H1 (cell line): ENCODE results near the gene GCFC2. TPM values are rescaled to one million over a fixed set of nuclear protein-coding genes. Genes with fewer than 3 reads are reported as not detected.

ENCODE experiments used
- CTCF ChIA-PET: fragments of 300-600 bp; sonication (Branson Sonifier 250); formaldehyde crosslinking; loops from one replicate; lab custom pipeline; 2021; ENCODE audit not compliant: partially characterized antibody; lab: Charles Lee
- POLR2A ChIA-PET: fragments of 300-600 bp; sonication (Branson Sonifier 250); formaldehyde crosslinking; loops from one replicate; lab custom pipeline; 2021; ENCODE audit warnings: inconsistent platforms; ENCODE audit not compliant: partially characterized antibody; lab: Charles Lee
- DNase-seq, 2 experiments: peaks; one replicate each; pipeline versions ENCODE4 v3.0.0 to v3.0.0-alpha.2; 2010 to 2022; ENCODE audit warnings: low spot score in 2 of 2, low read depth in 1 of 2, mixed read lengths in 1 of 2
- FAIRE-seq: peaks from 2 replicates; lab custom pipeline; 2011; peaks lifted over from hg19 to GRCh38; lab: Jason Lieb, UNC
- H2AFZ ChIP-seq: 2 replicates; pipeline ENCODE4 v1.8.1; 2012; ENCODE audit warnings: low read length, inconsistent platforms
- H2AK5ac ChIP-seq: 2 replicates; pipeline ENCODE4 v1.6.1; 2013; ENCODE audit warnings: low read depth, low read length
- H2BK120ac ChIP-seq: replicated peaks from 2 replicates; pipeline ENCODE3; 2013; ENCODE audit warnings: low read depth, low read length, inconsistent platforms
- H2BK12ac ChIP-seq: 2 replicates; pipeline ENCODE4 v1.6.1; 2013; ENCODE audit warnings: low read depth, low read length
- H2BK15ac ChIP-seq: 2 replicates; pipeline ENCODE4 v1.6.1; 2013; ENCODE audit warnings: low read length
- H2BK20ac ChIP-seq: 2 replicates; pipeline ENCODE4 v1.6.1; 2013; ENCODE audit warnings: low read length
- H2BK5ac ChIP-seq: 2 replicates; pipeline ENCODE4 v1.6.1; 2013; ENCODE audit warnings: low read depth, low read length
- H3K14ac ChIP-seq: 2 replicates; pipeline ENCODE4 v1.6.1; 2013; ENCODE audit warnings: inconsistent platforms; ENCODE audit not compliant: insufficient read length
- H3K18ac ChIP-seq: 2 replicates; pipeline ENCODE4 v1.6.1; 2013; ENCODE audit warnings: low read length; ENCODE audit errors: extremely low read depth
- H3K23ac ChIP-seq: 2 replicates; pipeline ENCODE4 v1.6.1; 2013; ENCODE audit warnings: inconsistent platforms; ENCODE audit not compliant: insufficient read length
- H3K23me2 ChIP-seq: 2 replicates; pipeline ENCODE4 v1.6.1; 2013; ENCODE audit warnings: low read depth, low read length
- H3K27ac ChIP-seq: 2 replicates; pipeline ENCODE4 v1.6.1; 2011; ENCODE audit warnings: low read depth, low read length, inconsistent platforms
- H3K27me3 ChIP-seq, 4 experiments: replicated peaks in 1 of 4; 1 replicate in 1 of 4; 2 replicates in 3 of 4; pipeline versions ENCODE4 v1.6.1 to v1.8.1; 2011 to 2013; ENCODE audit warnings: low read length in 3 of 4, mild to moderate bottlenecking in 3 of 4, inconsistent platforms in 2 of 4, mixed read lengths in 2 of 4, moderate library complexity in 1 of 4; ENCODE audit not compliant: control insufficient read depth in 3 of 4, insufficient read depth in 3 of 4; ENCODE audit errors: extremely low read depth in 1 of 4
- H3K36me3 ChIP-seq, 4 experiments: 2 replicates each; pipeline versions ENCODE4 v1.6.1 to v1.8.1; 2011 to 2013; ENCODE audit warnings: mild to moderate bottlenecking in 4 of 4, low read length in 3 of 4, moderate library complexity in 2 of 4, control low read depth in 1 of 4, inconsistent platforms in 1 of 4; ENCODE audit not compliant: insufficient read depth in 4 of 4, control insufficient read depth in 2 of 4
- H3K4ac ChIP-seq: replicated peaks from 2 replicates; pipeline ENCODE3; 2013; ENCODE audit warnings: low read length, low read depth, mixed read lengths, inconsistent platforms; ENCODE audit not compliant: insufficient read length
- H3K4me1 ChIP-seq, 4 experiments: replicated peaks in 1 of 4; 1 replicate in 1 of 4; 2 replicates in 3 of 4; pipeline versions ENCODE4 v1.6.1 to v1.8.1; 2011 to 2013; ENCODE audit warnings: low read length in 3 of 4, inconsistent platforms in 2 of 4, mixed read lengths in 1 of 4; ENCODE audit not compliant: insufficient read depth in 4 of 4, control insufficient read depth in 3 of 4
- H3K4me2 ChIP-seq, 2 experiments: 2 replicates each; pipeline versions ENCODE4 v1.6.1 to v1.8.1; 2011 to 2013; ENCODE audit warnings: low read depth in 2 of 2, low read length in 2 of 2, control low read depth in 1 of 2, inconsistent platforms in 1 of 2, mild to moderate bottlenecking in 1 of 2; ENCODE audit not compliant: insufficient read depth in 1 of 2
- H3K4me3 ChIP-seq, 4 experiments: fragments of 200-600, 300-600 bp in 1 of 4; sonication (generic), shearing (Covaris generic), sonication (Bioruptor Twin) in 1 of 4; 2 replicates each; pipeline versions ENCODE4 v1.5.1 to v1.8.1; 2011 to 2016; ENCODE audit warnings: low read length in 4 of 4, low read depth in 3 of 4, control low read depth in 2 of 4, inconsistent platforms in 2 of 4, mild to moderate bottlenecking in 2 of 4, mixed read lengths in 1 of 4, moderate library complexity in 1 of 4; ENCODE audit not compliant: insufficient read depth in 2 of 4; ENCODE audit errors: extremely low read depth in 1 of 4
- H3K56ac ChIP-seq: replicated peaks from 2 replicates; pipeline ENCODE3; 2013; ENCODE audit warnings: low read depth, mild to moderate bottlenecking, mixed read lengths, low read length, inconsistent platforms; ENCODE audit not compliant: insufficient read length
- H3K79me1 ChIP-seq: 2 replicates; pipeline ENCODE4 v1.6.1; 2013; ENCODE audit warnings: low read depth, low read length, control low read depth
- H3K79me2 ChIP-seq, 2 experiments: 2 replicates each; pipeline versions ENCODE4 v1.6.1 to v1.8.1; 2012 to 2013; ENCODE audit warnings: low read length in 2 of 2, mild to moderate bottlenecking in 2 of 2, inconsistent platforms in 1 of 2; ENCODE audit not compliant: insufficient read depth in 2 of 2, control insufficient read depth in 1 of 2
- H3K9ac ChIP-seq, 4 experiments: replicated peaks in 1 of 4; 1 replicate in 1 of 4; 2 replicates in 3 of 4; pipeline versions ENCODE4 v1.6.1 to v1.8.1; 2011 to 2013; ENCODE audit warnings: low read depth in 3 of 4, low read length in 3 of 4, control low read depth in 2 of 4, mild to moderate bottlenecking in 2 of 4, moderate library complexity in 2 of 4, inconsistent platforms in 1 of 4; ENCODE audit errors: extremely low read depth in 1 of 4
- H3K9me3 ChIP-seq, 2 experiments: 2 replicates each; pipeline versions ENCODE4 v1.6.1 to v1.8.1; 2012 to 2013; ENCODE audit warnings: mild to moderate bottlenecking in 2 of 2, moderate library complexity in 2 of 2, control low read depth in 1 of 2, inconsistent platforms in 1 of 2, low read depth in 1 of 2, low read length in 1 of 2, mixed read lengths in 1 of 2; ENCODE audit not compliant: insufficient read depth in 2 of 2
- H4K20me1 ChIP-seq, 2 experiments: replicated peaks in 1 of 2; 2 replicates each; pipeline versions ENCODE3 to v1.8.1; 2011 to 2013; ENCODE audit warnings: inconsistent platforms in 2 of 2, low read length in 2 of 2, mild to moderate bottlenecking in 1 of 2; ENCODE audit not compliant: insufficient read depth in 2 of 2, control insufficient read depth in 1 of 2
- H4K5ac ChIP-seq: 2 replicates; pipeline ENCODE4 v1.6.1; 2013; ENCODE audit warnings: low read length, low read depth, mixed read lengths, inconsistent platforms; ENCODE audit not compliant: insufficient read length
- H4K8ac ChIP-seq: 2 replicates; pipeline ENCODE4 v1.8.0; 2013; ENCODE audit warnings: mild to moderate bottlenecking, moderate library complexity, low read length, inconsistent platforms; ENCODE audit not compliant: insufficient read depth; ENCODE audit errors: extremely low read depth
- H4K91ac ChIP-seq: replicated peaks from 2 replicates; pipeline ENCODE3; 2013; ENCODE audit warnings: low read length, mixed read lengths, inconsistent platforms; ENCODE audit not compliant: insufficient read length
- ATF3 ChIP-seq: IDR thresholded peaks from 2 replicates; pipeline ENCODE4 v1.6.1; 2011; ENCODE audit warnings: low read depth, mild to moderate bottlenecking, low read length; ENCODE audit not compliant: insufficient read depth
- FOSL1 ChIP-seq: IDR thresholded peaks from 2 replicates; pipeline ENCODE4 v1.6.1; 2011; ENCODE audit warnings: mild to moderate bottlenecking, low read depth, low read length, moderate library complexity; ENCODE audit not compliant: insufficient read depth
- HDAC2 ChIP-seq, 2 experiments: fragments of 300-600 bp in 1 of 2; sonication (generic) in 1 of 2; IDR thresholded peaks; 2 replicates each; pipeline ENCODE4 v1.6.1; 2011 to 2012; ENCODE audit warnings: low read depth in 2 of 2, low read length in 2 of 2, mild to moderate bottlenecking in 2 of 2, moderate library complexity in 2 of 2, borderline replicate concordance in 1 of 2, inconsistent platforms in 1 of 2
- POU5F1 ChIP-seq: IDR thresholded peaks from 2 replicates; pipeline ENCODE4 v1.6.1; 2011; ENCODE audit warnings: low read depth, mild to moderate bottlenecking, low read length, moderate library complexity
- RBBP5 ChIP-seq: IDR thresholded peaks from 2 replicates; pipeline ENCODE4 v1.7.1; 2012; ENCODE audit warnings: low read depth, mild to moderate bottlenecking, inconsistent platforms, low read length, moderate library complexity, borderline replicate concordance
- RNF2 ChIP-seq: fragments of 200-900, 300-1000 bp; sonication (generic); IDR thresholded peaks from 2 replicates; pipeline ENCODE4 v1.7.1; 2016; ENCODE audit warnings: borderline replicate concordance, low read depth, mild to moderate bottlenecking, antibody characterized with exemption, low read length; ENCODE audit not compliant: poor library complexity, severe bottlenecking; ENCODE audit errors: missing control alignments
- SIN3A ChIP-seq, 2 experiments: IDR thresholded peaks in 1 of 2; conservative IDR thresholded peaks in 1 of 2; 2 replicates each; pipeline ENCODE4 v1.6.1; 2011 to 2012; ENCODE audit warnings: low read length in 2 of 2, improper control_type of control experiment in 1 of 2, low read depth in 1 of 2, mild to moderate bottlenecking in 1 of 2
- YY1 ChIP-seq: IDR thresholded peaks from 2 replicates; pipeline ENCODE4 v1.6.1; 2011; ENCODE audit warnings: low read depth, mild to moderate bottlenecking, low read length
- WGBS, 2 experiments: shearing (Covaris generic) in 1 of 2; methylation state at CpG; one replicate each; pipeline versions ENCODE4 v1.1.6 to v1.1.7; 2013 to 2015; ENCODE audit warnings: low lambda C conversion rate in 2 of 2, mixed read lengths in 2 of 2, inconsistent platforms in 1 of 2, low coverage in 1 of 2, missing lambda C conversion rate in 1 of 2; ENCODE audit not compliant: insufficient replicate concordance in 2 of 2, insufficient coverage in 1 of 2, insufficient read length in 1 of 2; ENCODE audit errors: extremely low coverage in 1 of 2, missing lambda C conversion rate in 1 of 2; 5-methylcytosine and 5-hydroxymethylcytosine counted together
- polyA plus RNA-seq, 7 experiments: library from polyadenylated mRNA; depleted of rRNA in 3 of 7; stranded (reverse) in 5 of 7; unstranded in 2 of 7; fragments of >200 nt in 5 of 7; fragments of 200-250 nt in 2 of 7; gene quantifications; 1 replicate in 5 of 7; 2 replicates in 1 of 7; 4 replicates in 1 of 7; pipeline versions ENCODE4 v1.2.1 to v1.2.3, GENCODE V29; 2011 to 2013; ENCODE audit warnings: missing spikeins in 2 of 7, mixed read lengths in 2 of 7
- total RNA-seq: library from RNA; stranded (reverse); fragmentation: NEBNext Ultra II Directional; extraction: Animal tissue kit (Norgen Biotek cat#: 25700); gene quantifications from 2 replicates; pipeline ENCODE4 v1.2.1, GENCODE V29; 2021

The GCFC2 gene
- total and polyA plus RNA-seq, 2 of the 8 experiments (the other 6 are each of a cell fraction or from before 2014, with no cell fraction given) = 5.6 to 19.1 TPM

DNA sequence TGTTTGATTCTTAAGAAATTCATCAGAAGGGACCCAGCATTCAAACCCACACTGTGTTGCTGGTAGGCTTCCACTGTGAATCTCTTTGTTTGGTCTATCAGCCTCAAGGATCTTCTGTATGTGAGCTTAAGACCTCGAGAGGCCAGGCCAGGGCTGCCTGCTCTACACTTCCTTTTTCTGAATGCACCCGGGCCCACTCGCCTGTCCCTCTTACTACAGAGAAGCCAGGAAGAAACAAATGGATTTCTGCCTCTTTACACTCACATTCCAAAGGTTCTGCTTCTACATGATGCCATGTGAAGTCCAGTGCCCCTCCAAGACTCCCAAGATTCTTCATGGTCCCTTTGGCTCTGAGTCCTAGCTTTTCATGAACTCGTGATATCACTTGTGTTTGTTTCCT lies 89.5 kb downstream of the GCFC2 start:
- Histone ChIP-seq H3K27me3 (no peaks in the 10 kb centered on the region), H2BK5ac (no peak overlapping the region), H3K14ac (no peak overlapping the region), H2BK120ac (no peak overlapping the region), H3K23ac (no peak overlapping the region), H2AK5ac (no peak overlapping the region), H3K56ac (no peak overlapping the region), H2BK12ac (no peak overlapping the region), H2AFZ (no peak overlapping the region), H2BK20ac (no peak overlapping the region), H4K8ac (no peak overlapping the region), H3K79me1 (no peaks in the 10 kb centered on the region), H3K4ac (no peak overlapping the region), H4K91ac (no peak overlapping the region), H3K18ac (no peak overlapping the region), H3K9ac (no peak overlapping the region), H3K27ac (no peak overlapping the region), H3K4me3 (no peak overlapping the region), H2BK15ac (no peak overlapping the region), H4K5ac (no peak overlapping the region), H3K23me2 (no peaks in the 10 kb centered on the region), H3K4me2 (no peak overlapping the region), H3K79me2 (no peaks in the 10 kb centered on the region), H3K4me1 (no peaks in the 10 kb centered on the region), H3K36me3 (no peaks in the 10 kb centered on the region), H3K9me3 (no peaks in the 10 kb centered on the region; a peak in 1 of 4 replicates), H4K20me1 (no peaks in the 10 kb centered on the region)
- POLR2A ChIA-PET = interaction anchor here (1.3 kb wide), 1 partner anchor 13 kb away, joined by 4 read pairs; no protein-coding TSS in a partner anchor
- 89% methylated on average over 4 of the region's 4 CpGs; no CpG with 5 or more reads in 1 of the 2 experiments for WGBS, 2 experiments
- TF ChIP-seq YY1 = no peak
- TF ChIP-seq RBBP5 = no peak
- no peak for TF ChIP-seq HDAC2 (IDR thresholded peaks at IDR 0.05; ENCODE audit: borderline replicate concordance in 1 of 2, low read depth in 2 of 2, low read length in 2 of 2)
- TF ChIP-seq ATF3 = no peak
- TF ChIP-seq RNF2 = no peak
- no peak for TF ChIP-seq SIN3A (conservative IDR thresholded peaks at IDR 0.05 in 1 of 2, IDR thresholded peaks at IDR 0.05 in 1 of 2; ENCODE audit: low read depth in 1 of 2, low read length in 2 of 2)
- TF ChIP-seq POU5F1 = no peak
- no peak for TF ChIP-seq FOSL1
- CTCF ChIA-PET = interaction anchor here (0.7 to 3.3 kb wide), 2 partner anchors 9 to 156 kb away, joined by 3 to 14 read pairs; no protein-coding TSS in a partner anchor
- DNase-seq (no peak), FAIRE-seq (no peak)
